KOPT-K1 (cell line): ENCODE measurements around the gene THSD4.
"Not testable (repeated sequence)": the region's sequence is repeated elsewhere in the genome, so short reads cannot be mapped to it uniquely, and the experiment has no call there.

Experiments
- H3K27ac ChIP-seq: fragments of 200-600 bp; sonication (generic); 2 replicates; pipeline ENCODE4 v1.5.1; 2016; ENCODE audit warnings: antibody characterized with exemption, mild to moderate bottlenecking, low read depth, low read length; ENCODE audit not compliant: poor library complexity, severe bottlenecking
- H3K36me3 ChIP-seq: fragments of 200-600 bp; sonication (generic); 2 replicates; pipeline ENCODE4 v1.5.1; 2017; ENCODE audit warnings: antibody characterized with exemption, mild to moderate bottlenecking, low read length, moderate library complexity; ENCODE audit not compliant: insufficient read depth
- H3K9me3 ChIP-seq: fragments of 200-600 bp; sonication (generic); 2 replicates; pipeline ENCODE4 v1.5.1; 2017; ENCODE audit warnings: antibody characterized with exemption, low read length, mild to moderate bottlenecking; ENCODE audit not compliant: insufficient read depth, poor library complexity, severe bottlenecking

THSD4 gene

DNA sequence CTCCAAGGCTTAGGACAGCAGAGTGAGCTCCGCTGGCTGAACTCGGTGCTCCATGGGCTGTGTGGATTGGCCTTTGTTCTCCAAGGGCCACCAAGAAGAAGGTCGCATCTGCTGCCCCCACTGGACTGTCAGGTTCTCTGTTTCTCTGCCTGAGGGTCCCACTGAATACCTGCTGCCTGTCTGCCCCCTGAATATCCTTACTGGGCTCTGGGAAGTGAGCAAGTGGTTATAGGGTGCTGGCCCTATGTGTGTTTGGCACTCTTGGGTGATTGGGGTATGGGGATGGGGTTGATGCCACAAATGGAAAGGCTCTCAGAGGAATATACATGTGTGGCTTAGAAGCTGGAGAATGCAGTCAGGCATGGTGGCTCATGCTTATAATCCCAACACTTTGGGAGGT lies 82.3 kb downstream of the THSD4 start:
- Histone ChIP-seq H3K36me3 (no peaks in the 10 kb centered on the region), H3K27ac (no peak overlapping the region), H3K9me3 (no peaks in the 10 kb centered on the region)

DNA sequence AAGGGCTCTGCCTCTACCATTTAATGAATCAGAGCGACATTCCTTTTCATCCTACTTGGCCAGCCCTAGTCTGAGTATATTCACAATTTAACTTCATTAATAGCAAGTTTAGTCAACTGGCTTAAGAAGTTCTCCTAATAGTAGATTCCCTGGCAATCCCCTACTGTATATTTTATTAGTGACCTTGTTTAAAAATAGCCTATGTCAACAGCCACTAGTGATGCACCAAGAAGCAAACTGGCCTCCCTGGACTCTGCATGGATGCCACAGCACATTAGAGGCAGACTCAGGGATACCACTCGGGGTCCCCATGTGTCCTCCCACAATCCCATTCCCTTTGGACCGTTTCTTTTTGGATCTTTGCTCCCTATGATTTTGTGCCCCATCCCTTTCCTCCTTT lies 83.6 kb downstream of the THSD4 start:
- Histone ChIP-seq H3K9me3 (no peaks in the 10 kb centered on the region), H3K36me3 (no peaks in the 10 kb centered on the region), H3K27ac (no peak overlapping the region)

DNA sequence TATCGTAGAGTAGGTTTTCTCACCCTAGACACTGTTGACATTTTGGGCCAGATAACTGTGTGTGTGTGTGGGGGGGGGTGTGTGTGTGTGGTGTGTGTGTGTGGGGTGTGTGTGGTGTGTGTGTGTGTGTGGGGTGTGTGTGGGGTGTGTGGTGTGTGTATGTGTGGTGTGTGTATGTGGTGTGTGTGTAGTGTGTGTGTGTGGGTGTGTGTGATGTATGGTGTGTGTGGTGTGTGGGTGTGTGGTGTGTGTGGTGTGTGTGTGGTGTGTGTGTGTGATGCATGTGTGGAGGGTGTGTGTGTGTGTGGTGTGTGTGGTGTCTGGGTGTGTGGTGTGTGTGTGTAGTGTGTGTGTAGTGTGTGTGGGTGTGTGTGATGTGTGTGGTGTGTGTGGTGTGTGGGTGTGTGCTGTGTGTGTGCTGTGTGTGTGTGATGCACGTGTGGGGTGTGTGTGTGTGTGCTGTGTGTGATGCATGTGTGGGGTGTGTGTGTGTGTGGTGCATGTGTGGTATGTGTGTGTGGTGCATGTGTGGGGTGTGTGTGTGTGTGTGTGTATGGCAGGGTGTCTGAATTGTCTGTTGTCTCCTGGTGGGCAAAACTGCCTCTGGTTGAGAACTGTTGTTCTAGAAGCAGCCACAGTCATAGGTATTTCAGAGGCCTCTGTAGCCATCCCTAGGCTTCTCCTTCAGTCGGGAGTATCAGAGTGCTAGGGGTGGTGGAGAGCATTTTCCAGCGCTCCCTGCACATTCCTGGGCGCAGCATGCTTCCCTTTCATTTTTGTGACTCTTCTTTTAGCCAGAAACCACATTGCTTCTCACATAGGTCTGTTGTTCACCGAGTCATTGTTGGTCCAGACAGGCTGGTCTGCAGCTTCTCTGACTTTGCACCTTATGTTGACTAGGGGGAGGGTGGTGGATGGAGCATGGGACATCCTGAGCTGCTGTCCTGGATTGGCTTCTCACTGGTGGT lies 84.4 kb downstream of the THSD4 start:
- no peak overlapping the region for H3K27ac ChIP-seq
- H3K36me3 ChIP-seq = no peaks in the 10 kb centered on the region
- no peaks in the 10 kb centered on the region for H3K9me3 ChIP-seq

DNA sequence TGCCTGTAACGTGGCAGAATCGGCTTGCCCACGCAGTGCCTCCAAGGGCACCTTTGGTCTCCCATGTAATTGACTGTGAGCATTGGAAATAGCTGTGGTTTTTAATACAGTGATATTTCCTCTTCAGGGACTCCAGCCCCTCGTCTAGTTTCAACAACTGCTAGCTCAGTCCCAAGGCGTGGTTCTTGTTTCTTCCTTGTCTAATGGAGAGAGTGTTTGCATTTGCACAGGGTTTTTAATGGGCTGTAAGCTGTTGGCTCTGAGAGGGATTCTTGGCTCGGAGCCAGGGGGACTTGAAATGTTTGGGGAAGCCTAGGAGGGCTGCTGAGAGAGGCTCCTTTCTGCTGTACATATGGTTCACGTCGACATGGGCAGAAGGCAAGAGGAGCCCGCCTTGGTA lies 86.2 kb downstream of the THSD4 start:
- Histone ChIP-seq H3K36me3 (no peaks in the 10 kb centered on the region), H3K9me3 (no peaks in the 10 kb centered on the region), H3K27ac (no peak overlapping the region)

DNA sequence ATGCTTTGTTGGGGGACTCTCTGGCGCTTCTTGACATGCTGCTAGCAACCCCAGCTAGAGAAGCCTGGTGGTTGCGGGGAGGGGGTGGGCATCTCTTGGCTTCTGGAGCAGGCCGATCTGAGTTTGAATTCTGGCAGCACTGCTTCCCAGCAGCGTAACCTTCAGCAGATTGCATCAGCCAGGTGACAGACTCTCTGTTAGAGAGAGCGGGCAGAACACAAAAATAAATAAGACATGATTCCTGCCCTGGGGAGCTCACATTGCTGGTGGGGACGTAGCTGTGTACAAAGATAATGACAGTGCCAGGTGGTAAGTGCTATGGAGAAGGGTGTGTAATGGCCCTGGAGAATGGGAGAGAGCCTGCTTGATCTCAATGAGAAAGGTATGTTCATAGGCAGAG lies 87.4 kb downstream of the THSD4 start:
- no peak overlapping the region for H3K27ac ChIP-seq
- H3K9me3 ChIP-seq = no peaks in the 10 kb centered on the region
- H3K36me3 ChIP-seq = no peaks in the 10 kb centered on the region

DNA sequence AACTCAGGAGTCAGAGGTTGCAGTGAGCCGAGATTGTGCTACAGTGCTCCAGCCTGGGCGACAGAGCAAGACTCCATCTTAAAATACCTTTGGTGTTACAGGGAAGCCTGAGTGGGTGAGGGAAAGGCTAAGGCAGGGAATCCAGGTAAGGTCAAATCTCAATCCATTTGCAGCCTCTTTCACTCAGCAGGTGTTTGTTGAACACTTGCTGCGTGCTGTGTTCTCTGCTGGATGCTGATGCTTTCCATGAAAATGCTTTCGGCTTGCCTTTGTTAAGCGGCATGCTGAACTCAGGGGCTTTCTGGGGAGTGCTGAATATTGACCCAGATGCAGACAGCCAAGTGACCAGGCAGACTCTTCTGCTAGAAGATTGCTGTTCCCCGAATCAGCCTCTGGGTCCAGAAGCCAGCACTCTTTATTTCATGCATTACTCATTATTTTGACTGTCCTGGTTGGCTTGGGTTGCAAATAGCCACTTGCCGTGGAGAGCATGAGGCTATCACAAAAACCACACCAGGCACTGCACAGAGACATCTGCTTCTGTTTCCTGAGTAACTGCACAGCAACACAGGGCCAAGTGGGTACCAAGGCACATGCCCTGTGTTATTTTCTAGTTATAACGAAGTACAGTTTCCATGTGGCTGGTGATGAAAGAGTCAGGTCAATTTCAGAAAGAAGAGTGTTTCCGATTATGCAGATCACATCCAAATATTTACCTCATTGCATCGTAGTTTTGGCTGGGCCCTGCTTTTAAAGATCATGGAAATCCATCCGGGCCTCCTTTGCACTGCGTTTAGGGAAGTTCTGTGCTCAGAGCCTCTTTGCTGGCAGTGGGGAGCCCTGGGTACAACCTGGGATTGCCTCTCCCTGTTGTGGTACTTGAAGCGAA lies 88.6 kb downstream of the THSD4 start:
- Histone ChIP-seq H3K9me3 (no peaks in the 10 kb centered on the region), H3K36me3 (no peaks in the 10 kb centered on the region), H3K27ac (no peak overlapping the region)

DNA sequence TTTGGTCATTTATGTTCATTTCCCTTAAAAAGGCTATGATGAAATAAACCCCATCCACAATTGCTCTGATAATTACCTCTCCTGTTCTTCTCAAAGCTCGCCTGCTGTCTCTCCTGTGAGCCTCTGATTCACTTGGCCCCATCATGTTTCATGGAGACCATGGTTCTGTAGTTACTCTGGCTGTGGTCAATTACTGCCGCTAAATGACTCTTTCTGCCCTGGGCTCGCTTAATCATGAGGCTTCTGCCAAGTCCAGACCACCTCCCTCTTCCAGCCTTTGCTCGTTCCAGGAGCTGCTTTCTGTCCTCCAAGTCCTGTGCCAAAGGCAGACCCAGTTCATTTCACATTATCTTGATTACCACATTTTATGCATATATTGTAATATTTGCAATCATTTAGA lies 91.9 kb downstream of the THSD4 start:
- no peaks in the 10 kb centered on the region for H3K36me3 ChIP-seq
- H3K9me3 ChIP-seq = no peaks in the 10 kb centered on the region
- H3K27ac ChIP-seq = no peak overlapping the region

DNA sequence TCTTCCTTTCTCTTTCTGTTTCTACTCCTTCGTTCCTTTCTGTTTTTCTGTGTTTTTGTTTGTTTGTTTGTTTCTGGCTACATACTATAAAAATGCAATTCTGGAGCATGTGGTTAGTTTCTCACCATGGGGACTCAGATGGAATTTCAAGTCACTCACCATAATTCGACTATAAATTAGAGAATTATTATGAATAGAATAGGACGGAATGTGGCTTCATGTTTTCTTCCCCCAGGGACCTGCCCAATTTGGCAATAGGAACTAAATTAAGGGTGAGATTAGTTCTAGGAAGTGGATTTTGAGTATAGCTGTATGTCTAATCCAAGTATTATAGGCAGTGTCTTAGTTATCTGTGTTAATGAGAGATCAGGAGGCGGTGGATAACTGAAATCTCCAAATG lies 96.9 kb downstream of the THSD4 start:
- Histone ChIP-seq H3K9me3 (no peaks in the 10 kb centered on the region), H3K27ac (no peak overlapping the region), H3K36me3 (no peaks in the 10 kb centered on the region)

DNA sequence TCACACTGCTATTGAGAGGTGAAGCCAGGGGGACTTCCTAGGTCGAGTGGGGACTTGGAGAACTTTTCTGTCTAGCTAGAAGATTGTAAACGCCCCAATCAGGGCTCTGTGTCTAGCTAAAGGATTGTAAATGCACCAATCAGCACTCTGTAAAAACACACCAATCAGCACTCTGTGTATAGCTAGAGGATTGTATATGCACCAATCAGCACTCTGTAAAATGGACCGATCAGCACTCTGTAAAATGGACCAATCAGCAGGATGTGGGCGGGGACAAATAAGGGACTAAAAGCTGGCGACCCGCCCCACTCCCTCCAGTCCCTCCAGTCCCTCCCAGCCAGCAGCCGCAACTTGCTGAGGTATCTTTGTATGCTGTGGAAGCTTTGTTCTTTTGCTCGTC lies 98.7 kb downstream of the THSD4 start:
- H3K36me3 ChIP-seq, H3K27ac ChIP-seq, H3K9me3 ChIP-seq: not testable (repeated sequence)

DNA sequence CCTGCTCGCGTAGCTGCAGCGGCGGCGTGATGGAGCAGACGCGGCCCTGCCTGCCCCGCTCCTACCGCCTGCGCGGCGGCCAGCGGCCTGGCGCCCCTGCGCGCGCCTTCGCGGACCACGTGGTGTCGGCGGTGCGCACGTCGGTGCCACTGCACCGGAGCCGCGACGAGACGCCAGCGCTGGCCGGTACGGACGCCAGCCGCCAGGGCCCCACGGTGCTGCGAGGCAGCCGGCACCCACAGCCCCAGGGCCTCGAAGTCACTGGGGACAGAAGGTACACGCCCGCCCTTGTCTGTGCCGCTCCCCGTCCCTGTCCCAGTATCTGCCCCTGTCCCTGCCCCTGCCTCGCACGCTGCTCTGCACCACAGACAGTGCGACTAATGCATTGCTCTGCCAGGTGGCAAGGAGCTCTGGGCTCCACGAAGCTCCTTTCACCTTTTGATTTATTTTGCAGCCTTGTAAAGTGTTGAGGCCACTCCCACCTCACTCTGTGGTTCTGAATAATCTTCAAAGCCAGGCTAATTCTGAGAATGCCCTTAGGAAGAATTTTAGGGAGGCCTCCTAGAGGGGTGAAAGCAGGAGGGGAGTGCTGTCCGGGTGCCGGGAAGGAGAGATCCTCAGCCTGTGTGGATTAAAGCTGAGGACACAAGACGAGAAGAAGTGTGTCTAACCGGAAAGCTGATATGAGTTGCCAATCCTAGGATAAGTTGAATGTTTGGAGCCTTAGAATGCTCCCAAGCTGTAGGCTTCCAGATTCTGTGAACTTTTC lies 100.0 kb downstream of the THSD4 start:
- Histone ChIP-seq H3K36me3 (no peaks in the 10 kb centered on the region), H3K9me3 (no peaks in the 10 kb centered on the region), H3K27ac (no peak overlapping the region)

DNA sequence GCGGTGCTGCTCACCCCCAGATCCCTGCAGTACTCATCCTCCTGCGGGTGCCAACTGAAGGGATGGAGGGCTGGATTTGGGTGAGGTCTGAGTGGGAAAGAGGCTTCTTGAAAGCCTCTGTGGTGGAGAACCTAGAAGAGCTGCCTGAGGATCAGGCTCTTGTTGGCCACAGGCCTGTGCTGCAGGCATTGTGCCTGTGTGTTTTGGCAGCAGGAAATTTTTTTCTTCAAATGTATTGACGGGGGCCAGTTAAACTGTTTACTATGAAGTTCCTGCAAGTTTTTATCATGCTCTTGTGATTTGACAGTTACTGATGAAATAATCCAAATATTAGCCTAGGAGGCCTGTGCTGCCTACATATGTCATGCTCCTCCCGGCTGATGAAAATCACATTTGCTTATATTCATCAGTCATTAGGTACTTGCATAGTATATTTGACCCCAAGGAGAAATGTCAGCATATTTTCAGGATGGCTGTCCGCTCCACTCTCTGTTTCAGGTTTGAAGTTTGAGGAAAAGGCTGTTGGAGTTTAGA lies 103.1 kb downstream of the THSD4 start:
- Histone ChIP-seq H3K27ac (no peak overlapping the region), H3K9me3 (no peaks in the 10 kb centered on the region), H3K36me3 (no peaks in the 10 kb centered on the region)

DNA sequence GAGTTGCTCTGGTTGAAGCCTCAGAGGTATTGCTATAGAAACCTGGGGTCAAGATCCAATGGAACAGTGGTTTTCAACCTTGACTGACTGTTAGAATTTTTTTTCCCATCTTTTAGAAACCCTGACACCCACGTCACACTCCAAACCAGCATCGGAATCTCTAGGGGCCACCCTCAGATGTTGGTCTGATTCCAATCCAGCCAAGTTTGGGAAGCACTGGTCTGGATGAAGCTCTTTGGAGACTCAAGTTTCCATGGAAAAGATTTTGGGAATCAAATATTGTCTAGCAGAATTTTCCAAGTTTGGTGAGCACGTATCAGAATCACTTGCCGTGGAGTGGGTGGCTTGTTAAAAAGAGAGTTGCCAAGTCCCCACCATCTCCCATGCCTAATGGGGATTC lies 103.8 kb downstream of the THSD4 start:
- Histone ChIP-seq H3K9me3 (no peaks in the 10 kb centered on the region), H3K36me3 (no peaks in the 10 kb centered on the region), H3K27ac (no peak overlapping the region)

DNA sequence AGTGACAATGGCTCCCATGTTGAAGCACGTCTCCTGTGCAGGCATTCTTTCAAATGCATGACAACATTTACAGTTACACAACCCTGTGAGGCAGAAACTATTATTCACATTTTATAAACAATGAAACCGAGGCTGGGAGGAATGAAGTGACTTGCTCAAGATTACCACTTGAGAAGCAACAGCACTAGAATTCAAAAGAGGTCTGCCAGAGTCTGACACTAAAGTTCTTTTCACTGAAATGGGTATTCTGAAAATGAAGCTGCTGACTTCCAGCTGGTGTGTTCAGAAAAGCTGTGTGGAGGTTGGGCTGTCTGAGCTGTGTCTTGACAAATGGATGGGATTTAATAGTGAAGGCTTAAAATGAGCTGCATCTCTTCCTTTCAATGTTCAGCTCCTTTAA lies 104.4 kb downstream of the THSD4 start:
- no peaks in the 10 kb centered on the region for H3K9me3 ChIP-seq
- H3K27ac ChIP-seq = no peak overlapping the region
- no peaks in the 10 kb centered on the region for H3K36me3 ChIP-seq

DNA sequence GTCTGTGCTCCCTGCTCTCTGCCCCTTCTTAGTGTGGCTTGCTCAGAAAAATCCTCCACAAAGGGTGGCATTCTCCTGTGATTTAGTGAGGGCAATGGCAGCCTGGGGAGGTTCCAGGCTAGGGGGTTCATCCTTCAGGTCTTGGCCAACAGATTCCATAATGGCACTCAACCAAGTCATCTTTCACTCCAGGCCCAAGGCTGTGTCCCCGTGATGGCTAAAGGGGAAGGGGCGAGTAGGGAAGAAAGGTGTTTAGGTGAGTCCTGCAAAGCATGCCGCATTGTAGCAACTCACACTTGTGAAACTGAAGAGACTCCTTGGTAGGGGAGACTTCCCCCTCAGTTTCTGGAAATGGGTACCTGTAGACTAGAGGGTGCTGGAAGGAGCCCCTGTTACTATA lies 105.6 kb downstream of the THSD4 start:
- H3K9me3 ChIP-seq = no peaks in the 10 kb centered on the region
- no peak overlapping the region for H3K27ac ChIP-seq
- no peaks in the 10 kb centered on the region for H3K36me3 ChIP-seq

DNA sequence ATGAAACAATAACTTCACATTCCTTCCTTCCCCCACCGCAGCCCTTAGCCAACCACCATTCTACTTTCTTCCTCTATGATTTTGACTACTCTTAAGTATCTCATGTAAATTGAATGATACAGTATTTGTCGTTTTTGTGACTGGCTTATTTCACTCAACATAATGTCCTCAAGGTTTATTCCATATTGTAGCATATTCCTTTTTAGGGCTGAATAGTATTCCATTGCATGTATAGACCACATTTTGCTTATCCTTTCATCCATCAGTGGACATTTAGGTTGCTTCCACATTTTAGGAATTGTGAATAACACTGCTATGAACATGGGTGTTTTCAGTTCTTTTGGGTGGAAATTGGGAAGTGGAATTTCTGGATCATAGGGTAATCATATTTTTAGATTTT lies 106.1 kb downstream of the THSD4 start:
- H3K9me3 ChIP-seq = no peaks in the 10 kb centered on the region
- H3K36me3 ChIP-seq = no peaks in the 10 kb centered on the region
- no peak overlapping the region for H3K27ac ChIP-seq
